ENCODE measurements around the gene CERCAM.

CERCAM gene

GRCh38 chr9:128420651-128421481 lies at the start of gene CERCAM:
CERCAM (plus strand) TSS chr9:128420857; CDS start chr9:128420878, 21 bp downstream.
- DNase-seq: peak; percentile 49

DNA sequence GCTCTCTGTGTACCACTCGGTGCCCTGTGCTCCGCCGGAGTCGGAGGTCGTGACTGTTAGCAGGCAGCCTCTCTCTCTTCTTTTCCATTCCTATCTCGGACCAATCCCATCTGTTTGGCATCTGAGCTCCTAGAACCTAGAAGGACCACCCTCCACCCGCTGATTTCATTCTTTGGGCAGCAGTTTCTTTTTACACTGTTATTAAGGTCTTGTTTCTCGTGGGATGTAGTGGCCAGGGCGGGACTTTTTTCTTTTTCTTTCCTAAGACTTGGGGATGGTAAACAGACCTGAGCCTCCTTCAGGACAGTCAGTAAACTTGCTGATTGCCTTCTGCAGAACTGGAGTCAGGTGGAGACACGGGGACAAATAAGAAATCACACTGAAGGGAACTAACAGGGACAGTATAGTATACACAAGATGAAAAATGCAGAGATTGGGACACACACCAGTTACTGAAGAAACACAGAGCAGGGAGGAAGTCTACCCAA lies 49.0 kb upstream of the CERCAM start:
- DNase-seq: no peak

DNA sequence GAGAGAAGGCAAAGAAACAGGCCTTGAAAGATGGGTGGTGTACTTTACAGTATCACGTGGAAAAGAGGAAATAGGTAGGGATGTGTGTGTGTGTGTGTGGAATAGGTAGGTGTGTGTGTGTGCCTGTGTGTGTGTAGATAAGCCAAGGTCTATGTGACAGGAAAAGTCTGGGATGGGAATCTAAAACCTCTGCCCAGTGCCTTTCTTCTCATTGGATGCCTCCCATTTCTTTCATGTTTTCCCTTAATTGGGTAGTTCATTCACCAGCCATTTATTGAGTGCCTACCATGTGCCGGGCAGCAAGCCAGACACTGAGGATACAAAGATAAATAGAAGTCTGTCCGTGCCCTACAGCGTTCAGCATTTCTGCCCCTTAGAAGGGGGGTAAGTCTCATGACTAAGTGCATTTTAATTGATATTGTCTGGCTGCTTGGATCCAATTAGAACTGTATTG lies 48.4 kb upstream of the CERCAM start:
- DNase-seq: no peak

DNA sequence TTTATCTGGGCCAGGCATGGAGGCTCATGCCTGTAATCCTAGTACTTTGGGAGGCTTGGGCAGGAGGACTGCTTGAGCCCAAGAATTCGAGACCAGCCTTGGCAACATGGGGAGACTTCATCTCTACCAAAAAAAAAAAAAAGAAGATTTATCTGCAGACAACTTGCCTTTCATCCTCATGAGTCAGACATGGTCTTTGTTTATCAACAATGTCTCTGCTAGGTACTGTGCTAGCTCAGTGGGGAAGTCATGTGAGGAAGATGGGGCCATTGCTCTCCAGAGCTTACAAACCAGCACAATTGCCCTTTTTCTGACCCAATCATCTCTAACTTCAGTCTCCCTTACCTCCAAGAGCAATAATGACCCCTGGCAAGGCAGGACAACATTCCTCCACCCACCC lies 47.9 kb upstream of the CERCAM start:
- no peak for DNase-seq

GRCh38 chr9:128374221-128374675 lies 46.4 kb upstream of the CERCAM start:
- no peak for DNase-seq

- no peak for DNase-seq
Measured at GRCh38 chr9:128375865-128376264, 44.8 kb upstream of the CERCAM start.

- no peak for DNase-seq
Measured at GRCh38 chr9:128382261-128382660, 38.4 kb upstream of the CERCAM start.

DNA sequence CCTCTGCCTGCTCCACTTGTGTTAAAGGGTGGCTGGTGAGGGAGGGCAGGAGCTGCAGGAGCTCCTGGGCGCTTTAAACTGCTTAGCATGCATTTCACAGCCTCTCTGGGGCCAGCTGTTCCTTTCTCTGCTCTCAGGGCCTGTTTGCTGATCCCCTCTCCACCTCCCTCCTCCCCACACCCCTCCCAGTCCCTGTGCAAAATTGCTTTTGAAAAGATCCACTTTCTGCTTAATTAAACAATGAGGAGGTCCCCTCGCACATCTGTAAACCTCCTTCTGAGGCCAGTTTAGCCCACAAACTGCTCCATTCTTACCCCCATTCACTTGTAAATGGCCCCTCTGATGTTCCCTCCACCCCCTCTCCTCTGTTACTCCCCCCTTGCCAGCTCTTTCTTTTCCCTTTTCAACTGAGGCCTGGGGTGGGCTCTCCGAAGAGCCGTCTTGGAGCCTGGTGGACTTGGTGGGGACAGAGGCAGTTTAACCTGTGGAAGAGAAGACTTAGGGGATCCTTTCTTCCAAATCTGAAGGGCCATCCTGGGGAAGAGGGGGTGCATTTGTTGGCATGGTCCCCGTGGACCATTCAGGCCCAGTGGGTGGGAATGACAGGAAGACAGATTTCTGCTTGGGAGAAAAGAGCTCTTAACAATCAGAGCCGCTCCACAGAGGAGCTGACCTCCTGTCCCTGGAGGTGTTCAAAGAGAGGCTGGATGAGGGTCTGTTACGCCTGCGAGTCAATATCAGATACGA lies 37.5 kb upstream of the CERCAM start:
- no peak for DNase-seq

GRCh38 chr9:128383791-128384190 lies 36.9 kb upstream of the CERCAM start:
- DNase-seq: no peak

- no peak for DNase-seq
Measured at GRCh38 chr9:128384801-128385495, 35.7 kb upstream of the CERCAM start.

GRCh38 chr9:128385496-128386460 lies 34.9 kb upstream of the CERCAM start:
- no peak for DNase-seq

DNA sequence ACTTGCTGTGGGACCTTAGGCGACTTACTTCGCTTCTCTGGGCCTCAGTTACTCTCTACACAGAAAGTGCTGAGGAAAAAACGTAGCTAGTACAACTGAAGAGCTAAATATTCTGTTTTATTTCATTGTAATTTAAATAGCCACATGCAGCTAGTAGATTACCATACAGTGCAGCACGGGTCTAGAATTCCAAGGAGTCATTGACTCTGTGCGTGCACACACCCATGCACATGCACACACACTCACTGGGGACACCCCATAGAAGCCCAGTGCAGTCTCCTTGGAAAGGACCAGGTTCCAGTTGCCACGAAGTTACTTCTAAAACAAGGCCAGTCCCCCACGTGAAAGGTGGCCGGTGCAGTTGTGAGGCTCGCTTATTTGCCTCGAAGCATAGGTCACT lies 32.5 kb upstream of the CERCAM start:
- no peak for DNase-seq

- no peak for DNase-seq
Measured at GRCh38 chr9:128389395-128390149, 31.1 kb upstream of the CERCAM start.

DNA sequence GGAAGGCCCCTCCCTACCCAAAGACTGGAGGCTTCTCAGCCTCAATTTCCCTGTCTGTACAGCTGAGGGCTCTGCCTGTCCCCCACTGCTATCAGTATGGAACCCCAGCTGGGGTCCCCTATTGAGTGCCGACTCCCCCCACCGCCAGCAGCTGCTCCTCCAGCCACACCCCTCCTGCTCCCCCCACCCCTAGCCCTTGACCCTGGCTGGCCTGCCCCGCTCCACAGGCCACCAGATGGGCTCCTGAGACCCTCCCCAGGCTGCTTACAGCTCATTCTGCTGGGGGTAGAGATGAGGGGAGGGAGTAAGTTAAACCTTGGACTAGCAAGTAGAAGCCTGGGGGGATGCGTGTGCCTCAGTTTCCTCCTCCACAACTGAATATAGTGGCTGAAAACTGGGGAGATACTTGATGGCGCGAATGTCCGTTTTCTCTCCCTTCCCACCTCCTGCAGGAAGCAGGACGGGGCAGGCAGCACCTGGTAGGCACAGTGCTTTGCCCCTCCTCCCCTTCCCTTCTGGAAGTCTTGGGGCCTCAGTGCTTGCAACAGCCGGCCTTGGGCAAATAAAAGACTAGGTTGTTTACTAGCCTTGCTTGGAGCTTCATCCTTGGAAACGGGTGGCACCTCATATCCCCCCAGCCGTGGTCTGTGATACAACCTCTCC lies 30.4 kb upstream of the CERCAM start:
- no peak for DNase-seq

DNA sequence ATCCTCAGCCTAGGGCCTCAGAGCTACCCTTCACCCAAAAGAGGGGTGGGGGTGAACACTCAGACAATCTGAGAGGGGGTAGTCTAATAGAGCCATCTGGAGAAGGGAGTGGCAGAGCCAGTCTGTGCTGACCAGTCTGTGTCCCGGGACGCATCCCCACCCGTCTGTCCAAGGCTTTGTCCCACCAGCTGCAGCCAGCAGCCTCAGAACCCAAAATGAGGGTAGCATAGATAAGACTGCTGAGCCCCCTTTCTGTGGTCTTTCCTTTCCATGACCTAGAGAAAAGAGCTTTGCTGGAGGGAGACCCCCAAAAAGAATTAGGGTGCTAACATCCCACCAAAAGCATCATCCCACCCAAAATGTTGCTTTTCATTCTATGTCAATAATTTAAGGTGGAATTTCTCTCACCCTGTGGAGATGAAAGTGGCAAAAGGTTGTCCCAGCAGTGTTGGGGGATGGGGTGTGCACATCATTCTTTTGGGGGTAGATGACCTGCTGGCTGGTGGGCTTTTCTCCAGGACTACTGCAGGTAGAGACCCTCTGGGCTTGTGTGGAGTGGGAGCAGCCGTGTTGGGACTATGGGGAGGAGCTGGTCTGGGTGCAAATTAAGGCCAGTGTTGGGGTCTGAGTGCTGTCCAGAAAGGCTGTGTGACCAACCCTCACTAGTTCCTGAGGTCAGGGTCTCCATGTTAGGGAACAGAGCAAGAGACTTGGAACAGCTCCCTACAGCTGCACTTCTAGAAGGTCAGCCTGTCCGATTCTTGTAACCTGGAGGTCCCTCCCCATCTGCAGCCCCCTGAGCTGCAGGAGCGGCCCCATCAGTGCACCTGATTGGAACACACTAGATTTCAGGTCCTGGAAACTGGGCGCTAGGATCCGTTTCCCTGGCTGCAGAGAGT lies 29.6 kb upstream of the CERCAM start:
- no peak for DNase-seq

DNA sequence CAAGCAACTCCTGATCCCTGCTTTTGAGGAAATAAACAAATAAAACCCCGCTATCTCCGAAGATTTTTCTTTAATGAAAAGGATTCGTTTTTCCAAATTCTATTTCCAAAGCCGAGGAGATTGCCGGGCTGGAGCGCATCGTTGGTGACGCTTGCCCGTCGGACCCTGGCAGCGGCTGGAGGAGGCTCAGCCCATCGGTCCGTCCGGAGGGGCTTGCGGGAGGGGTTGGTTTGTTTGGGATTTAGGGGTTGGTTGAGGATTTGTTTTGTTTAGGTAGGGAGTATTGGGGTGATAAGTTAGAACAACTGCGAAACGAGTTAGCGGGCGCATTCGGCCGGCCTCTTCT lies 28.7 kb upstream of the CERCAM start:
- no peak for DNase-seq

DNA sequence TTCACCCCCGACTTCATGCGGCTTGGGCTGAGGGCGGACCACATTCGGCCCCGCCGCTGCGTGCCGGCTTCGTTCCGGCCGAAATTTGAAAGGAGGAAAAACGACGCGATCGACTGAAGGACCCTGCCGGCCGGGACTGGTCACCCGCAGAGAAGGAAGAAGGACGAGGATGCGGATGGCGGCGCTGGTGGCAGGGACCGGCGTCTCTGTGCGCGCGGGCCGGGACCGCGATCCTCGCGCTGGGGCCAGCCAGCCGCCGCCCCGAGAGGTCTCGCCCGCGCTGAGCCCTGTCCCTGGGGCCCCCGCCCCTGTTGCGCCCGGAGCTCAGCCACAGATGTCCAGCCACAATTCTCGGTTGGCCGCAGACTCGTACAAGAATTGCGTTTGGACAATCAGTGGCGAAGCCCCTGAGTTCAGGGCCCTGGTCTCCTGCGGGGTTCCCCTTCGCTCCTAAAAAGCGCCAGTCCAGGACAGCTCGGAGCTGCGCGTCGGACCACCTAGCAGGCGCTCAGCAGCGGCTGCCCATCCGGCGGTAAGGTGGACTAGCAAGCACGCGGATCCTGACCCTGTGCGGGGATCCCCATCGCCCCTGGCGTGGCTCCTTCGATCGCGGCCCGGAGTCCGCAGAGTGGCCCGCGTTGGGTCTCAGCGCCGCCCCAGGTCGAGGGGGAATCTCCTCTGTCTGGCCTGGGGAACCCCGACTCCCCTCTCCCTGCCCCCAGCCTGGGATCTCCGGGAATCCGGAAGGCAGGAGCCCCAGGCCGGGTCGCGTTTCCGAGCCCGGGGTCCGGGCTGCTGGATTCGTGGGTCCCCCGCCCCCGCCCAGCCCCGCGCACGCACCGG lies 28.1 kb upstream of the CERCAM start:
- DNase-seq: no peak

GRCh38 chr9:128393145-128393775 lies 27.4 kb upstream of the CERCAM start:
- DNase-seq: no peak
